Measurements from ENCODE around the gene MFSD12. TPM values are rescaled to one million over a fixed set of nuclear protein-coding genes. Genes with fewer than 3 reads are reported as not detected.
"Not testable (repeated sequence)": the region's sequence is repeated elsewhere in the genome, so short reads cannot be mapped to it uniquely, and the experiment has no call there.

Gene MFSD12
- polyA plus RNA-seq, 5 donors = 28.1 to 48.9 (median 36.4) TPM

DNA sequence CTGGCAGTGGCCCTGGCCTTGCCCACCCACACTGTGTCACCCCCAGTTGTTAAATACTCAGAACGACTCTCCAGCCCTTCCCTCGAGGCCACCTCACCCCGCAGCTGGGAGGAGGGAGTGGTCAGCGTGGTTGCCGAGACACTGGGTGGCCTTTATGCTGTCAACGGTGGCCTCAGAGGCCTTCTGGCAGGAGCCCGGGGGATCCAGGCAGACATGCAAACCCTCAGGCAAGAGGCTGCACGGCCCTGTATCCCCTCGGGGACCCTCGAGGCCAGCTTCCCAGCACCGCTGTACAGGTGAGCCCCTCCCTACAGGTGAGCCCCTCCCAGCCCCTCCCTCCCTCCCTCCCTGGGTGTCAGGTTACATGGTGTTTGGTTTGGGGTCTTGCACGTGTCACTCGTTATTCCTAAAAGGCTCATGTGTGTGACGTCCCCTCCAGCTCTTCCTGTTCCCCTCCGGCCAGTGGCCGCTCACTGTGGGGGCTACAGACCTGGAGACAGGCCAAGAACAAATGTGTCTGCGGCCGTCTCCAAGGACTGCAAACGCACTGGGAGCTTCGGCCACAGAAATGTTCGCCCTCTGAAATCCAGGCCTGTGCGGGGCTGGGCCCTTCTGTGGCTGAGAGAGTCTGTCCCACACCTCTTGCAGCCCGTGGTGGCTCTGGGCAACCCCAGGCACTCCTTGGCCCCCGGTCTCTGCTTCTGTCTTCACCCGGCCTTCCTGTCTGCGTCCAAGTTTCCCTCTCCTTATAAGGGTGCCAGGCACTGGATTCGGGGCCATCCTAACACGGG lies 18.2 kb downstream of the MFSD12 start, which contains the start of gene TEKTIP1:
Gene TEKTIP1, plus strand, starts transcription at position 210 of the 791 bp plus-strand sequence. Its CDS starts 4 bp downstream, at position 214.
- DNase-seq = no peak

- no peak for DNase-seq
These were observed 19.0 kb downstream of the MFSD12 start for GRCh38 chr19:3538258-3538929.

GRCh38 chr19:3537438-3538240 lies 19.7 kb downstream of the MFSD12 start:
- no peak for DNase-seq

DNA sequence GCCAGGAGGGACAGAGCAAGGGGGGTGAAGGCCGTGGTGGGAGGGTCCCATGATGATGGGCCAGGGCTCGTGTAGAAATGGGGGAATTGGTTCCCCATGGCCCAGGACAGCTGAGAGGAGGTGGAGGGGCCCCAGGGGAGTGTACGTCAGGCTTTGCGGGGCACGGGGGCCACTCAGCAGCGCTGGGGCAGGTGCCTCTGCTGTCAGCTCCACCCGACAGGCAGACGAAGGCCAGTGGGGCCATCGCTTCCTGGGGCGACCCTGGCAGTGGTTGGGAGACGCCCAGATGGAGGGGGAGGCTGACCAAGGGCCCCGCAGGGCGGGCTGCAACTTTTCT lies 20.3 kb downstream of the MFSD12 start:
- no peak for DNase-seq

DNA sequence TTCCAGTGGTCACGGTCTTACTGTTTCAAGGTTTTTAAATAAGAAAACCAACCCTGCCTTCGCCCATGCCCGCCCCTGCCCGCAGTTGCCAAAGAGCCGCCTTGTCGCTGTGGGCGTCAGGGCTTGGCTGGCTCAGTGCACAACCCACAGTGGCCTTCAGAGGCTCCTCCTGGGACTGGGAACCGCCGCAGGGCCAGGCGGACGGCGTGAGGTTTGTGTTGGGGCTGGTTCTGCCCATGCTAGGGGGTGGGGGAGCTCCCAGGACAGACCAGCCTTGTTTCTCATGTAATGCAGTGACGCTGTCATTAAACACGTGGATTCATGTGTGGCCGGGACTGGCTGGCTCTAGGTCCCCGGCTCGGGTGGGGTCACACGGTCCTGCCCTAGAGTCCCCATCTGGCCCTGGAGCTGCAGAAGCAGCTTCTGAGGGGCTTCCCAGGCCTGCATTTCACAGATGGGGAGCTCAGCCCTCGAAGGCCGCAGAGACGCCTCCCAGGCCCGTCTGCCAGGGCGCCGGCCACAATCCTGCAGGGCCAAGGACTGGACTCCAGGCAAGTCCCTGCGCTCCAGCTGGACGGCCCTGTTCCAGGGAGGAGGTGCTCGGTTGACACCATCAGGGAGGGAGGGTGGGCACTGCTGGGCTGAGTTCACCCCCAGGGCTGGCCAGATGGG lies 20.8 kb downstream of the MFSD12 start:
- no peak for DNase-seq

- no peak for DNase-seq
These were observed 21.4 kb downstream of the MFSD12 start for GRCh38 chr19:3535981-3536380.

DNA sequence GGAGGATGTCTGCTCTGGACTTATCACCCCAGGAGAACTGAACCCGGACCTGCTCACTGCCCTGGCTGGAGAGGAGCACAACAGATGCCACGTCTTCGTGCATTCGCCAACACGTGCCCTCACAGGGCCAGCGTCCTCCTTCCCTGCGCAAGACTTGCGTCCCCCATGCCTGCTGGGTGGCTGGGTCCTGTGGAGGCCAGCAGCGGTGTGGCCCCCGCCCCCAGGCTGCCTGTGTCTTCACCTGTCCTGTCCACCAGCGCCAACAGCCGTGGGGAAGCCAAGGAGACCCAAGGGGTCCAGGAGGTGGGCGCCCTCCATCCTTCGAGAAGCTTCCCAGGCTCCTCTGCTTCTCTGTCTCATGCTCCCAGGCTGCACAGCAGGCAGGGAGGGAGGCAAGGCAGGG lies 21.8 kb downstream of the MFSD12 start:
- DNase-seq = no peak

DNA sequence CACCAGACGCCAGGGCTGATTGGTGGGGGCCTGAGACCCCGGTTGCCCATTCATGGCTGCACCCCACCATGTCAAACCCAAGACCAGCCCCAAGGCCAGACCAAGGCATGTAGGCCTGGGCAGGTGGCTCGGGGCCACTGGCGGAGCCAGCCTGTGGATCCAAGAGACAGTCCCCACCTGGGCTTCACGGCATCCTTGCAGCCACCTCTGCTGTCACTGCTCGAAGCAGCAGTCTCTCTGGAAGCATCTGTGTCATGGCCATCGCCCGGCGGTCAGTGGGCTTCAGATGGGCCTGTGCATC lies 22.2 kb downstream of the MFSD12 start:
- no peak for DNase-seq

GRCh38 chr19:3534375-3535234 lies 22.8 kb downstream of the MFSD12 start:
- no peak for DNase-seq

DNA sequence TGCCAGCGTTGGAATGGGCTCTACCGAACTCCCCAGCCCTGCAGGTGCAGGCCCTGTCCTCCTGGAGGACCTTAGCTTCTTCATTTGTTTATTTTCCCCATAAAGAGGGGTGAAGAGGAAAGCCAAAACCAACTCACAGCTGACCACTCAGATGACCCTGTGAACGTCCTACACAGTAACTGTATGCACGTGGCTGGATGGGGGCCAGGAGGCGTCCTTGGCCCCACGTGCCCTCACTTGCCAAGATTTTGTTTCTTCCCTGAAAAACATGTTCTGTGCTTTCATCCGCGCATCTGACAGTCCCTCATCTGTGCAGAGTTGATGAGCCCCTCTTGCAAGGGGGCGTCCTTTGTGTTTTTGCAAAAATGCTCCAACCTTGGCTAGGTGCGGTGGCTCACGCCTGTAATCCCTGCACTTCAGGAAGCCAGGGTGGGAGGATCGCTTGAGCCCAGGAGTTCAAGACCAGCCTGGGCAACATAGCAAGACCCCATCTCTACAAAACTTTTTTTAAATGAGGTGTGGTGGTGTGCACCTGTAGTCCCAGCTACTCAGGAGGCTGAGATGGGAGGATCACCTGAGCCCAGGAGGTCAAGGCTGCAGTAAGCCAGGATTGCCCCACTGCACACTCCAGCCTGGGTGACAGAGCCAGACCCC lies 23.7 kb downstream of the MFSD12 start:
- DNase-seq = no peak

- DNase-seq = no peak
These were observed 24.4 kb downstream of the MFSD12 start for GRCh38 chr19:3533033-3533432.

GRCh38 chr19:3532154-3532786 lies 25.1 kb downstream of the MFSD12 start:
- DNase-seq = no peak

GRCh38 chr19:3531716-3532115 lies 25.7 kb downstream of the MFSD12 start:
- no peak for DNase-seq

DNA sequence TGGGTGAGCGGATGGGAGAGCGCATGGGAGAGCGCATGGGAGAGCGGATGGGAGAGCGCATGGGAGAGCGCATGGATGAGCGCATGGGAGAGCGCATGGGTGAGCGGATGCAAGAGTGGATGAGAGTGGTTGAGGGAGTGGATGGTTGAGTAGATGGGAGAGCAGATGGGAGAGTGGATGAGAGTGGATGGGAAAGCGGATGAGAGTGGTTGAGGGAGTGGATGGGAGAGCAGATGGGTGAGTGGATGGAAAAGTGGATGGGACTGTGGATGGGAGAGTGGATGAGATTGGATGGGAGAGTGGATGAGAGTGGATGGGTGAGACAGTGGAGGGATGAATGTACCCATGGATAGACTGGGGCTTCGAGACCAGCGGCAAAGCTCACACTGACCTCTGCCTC lies 27.0 kb downstream of the MFSD12 start:
- no peak for DNase-seq

- DNase-seq = not testable (repeated sequence)
These were observed 28.1 kb downstream of the MFSD12 start for GRCh38 chr19:3529299-3529698.

DNA sequence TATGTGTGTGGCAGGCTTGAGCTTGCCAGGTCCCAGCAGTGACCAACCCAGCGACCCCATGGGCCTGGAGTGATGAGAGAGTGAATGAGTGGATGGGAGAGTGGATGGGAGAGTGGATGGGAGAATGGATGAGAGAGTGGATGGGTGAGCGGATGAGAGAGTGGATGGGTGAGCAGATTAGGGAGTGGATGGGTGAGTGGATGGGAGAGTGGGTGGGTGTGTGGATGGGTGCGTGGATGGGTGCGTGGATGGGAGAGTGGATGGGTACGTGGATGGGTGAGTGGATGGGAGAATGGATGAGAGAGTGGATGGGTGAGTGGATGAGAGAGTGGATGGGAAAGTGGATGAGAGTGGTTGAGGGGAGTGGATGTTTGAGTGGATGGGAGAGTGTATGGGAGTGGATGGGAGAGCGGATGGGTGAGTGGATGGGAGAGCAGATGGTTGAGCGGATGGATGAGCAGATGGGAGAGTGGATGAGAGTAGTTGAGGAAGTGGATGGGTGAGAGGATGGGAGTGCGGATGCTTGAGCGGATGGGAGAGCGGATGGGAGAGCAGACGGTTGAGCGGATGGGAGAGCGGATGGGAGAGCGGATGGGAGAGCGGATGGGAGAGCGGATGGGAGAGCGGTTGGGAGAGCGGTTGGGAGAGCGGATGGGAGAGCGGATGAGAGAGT lies 28.7 kb downstream of the MFSD12 start:
- no peak for DNase-seq

DNA sequence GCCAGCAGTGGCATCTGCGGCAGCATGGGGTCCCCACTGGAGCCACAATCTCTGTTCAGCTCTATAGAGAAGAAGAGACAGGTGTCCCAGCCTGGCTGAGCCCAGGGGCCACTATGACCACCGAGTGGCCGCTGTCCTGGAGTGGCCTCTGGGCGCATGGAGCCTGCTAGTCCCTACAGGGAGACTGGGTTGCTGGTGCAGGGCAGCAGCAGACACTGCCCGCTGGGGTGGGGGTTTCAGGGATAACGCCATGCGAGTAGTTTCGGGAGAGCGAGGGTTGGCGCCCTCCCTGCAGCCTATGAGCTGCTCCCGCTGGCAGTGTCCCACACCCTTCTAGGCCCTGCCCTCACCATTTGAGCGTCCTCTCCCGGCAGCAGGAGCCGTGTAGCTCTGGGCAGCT lies 29.3 kb downstream of the MFSD12 start:
- DNase-seq = no peak

- no peak for DNase-seq
These were observed 30.0 kb downstream of the MFSD12 start for GRCh38 chr19:3527238-3527910.
